C4-2B (cell line): ENCODE data around the gene CDC42SE2.
A peak's percentile ranks its signal among the peaks of the same experiment; 100 is the strongest.

Experiments used
- H3K27ac ChIP-seq: fragments of 450-650 bp; 2 replicates; pipeline ENCODE4 v1.5.1; 2017
- ZFX ChIP-seq: fragments of 450-650 bp; IDR thresholded peaks from 2 replicates; pipeline ENCODE4 v1.6.1; 2017
- TF ChIP-seq, protein P1 (sequence below): fragments of 450-650 bp; conservative IDR thresholded peaks from 2 replicates; pipeline ENCODE4 v1.5.1; 2017; ENCODE audit warnings: mild to moderate bottlenecking

The CDC42SE2 gene

GRCh38 chr5:131263648-131264450, at the start of gene CDC42SE2:
CDC42SE2 (plus strand) TSS chr5:131264053; CDS start chr5:131359494, 95,441 bp downstream.
- peak; percentile 87 for TF ChIP-seq ZFX
- TF ChIP-seq, protein P1, sequence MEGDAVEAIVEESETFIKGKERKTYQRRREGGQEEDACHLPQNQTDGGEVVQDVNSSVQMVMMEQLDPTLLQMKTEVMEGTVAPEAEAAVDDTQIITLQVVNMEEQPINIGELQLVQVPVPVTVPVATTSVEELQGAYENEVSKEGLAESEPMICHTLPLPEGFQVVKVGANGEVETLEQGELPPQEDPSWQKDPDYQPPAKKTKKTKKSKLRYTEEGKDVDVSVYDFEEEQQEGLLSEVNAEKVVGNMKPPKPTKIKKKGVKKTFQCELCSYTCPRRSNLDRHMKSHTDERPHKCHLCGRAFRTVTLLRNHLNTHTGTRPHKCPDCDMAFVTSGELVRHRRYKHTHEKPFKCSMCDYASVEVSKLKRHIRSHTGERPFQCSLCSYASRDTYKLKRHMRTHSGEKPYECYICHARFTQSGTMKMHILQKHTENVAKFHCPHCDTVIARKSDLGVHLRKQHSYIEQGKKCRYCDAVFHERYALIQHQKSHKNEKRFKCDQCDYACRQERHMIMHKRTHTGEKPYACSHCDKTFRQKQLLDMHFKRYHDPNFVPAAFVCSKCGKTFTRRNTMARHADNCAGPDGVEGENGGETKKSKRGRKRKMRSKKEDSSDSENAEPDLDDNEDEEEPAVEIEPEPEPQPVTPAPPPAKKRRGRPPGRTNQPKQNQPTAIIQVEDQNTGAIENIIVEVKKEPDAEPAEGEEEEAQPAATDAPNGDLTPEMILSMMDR = no peak
- H3K27ac ChIP-seq = peak within 1 kb of the TSS; percentile 95

DNA sequence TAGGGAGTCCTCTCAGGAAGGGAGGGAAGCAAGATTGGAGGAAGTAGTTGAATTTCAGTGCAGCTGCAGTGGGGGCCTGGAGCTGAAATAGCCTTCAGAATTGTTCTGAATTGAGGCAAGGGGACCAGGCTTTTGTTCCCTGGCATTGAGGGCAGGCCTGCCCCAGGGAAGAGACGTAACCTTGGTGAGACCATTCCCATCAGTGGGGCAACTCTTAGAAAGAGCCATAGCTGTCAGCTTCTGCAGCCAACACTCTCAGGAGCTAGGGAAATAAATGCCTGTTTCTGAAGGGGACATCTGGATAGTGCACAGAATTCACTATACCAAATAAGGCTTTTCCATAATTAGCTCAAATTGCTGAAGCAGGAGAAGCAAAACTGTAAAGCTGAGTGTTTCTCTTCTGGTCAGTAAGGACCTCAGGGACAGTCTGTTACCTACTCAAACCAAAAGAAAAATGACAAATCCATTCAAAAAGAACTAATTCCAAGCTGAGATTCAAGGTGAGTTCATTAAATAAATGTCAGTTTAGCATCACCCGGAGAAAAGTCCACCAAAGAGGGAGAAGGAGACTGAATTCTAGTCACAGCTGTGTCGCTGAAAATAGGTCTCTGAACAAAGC, 49.1 kb upstream of the CDC42SE2 start:
- no peak overlapping the region for H3K27ac ChIP-seq
- TF ChIP-seq, protein P1 = no peak
- TF ChIP-seq ZFX = no peak

DNA sequence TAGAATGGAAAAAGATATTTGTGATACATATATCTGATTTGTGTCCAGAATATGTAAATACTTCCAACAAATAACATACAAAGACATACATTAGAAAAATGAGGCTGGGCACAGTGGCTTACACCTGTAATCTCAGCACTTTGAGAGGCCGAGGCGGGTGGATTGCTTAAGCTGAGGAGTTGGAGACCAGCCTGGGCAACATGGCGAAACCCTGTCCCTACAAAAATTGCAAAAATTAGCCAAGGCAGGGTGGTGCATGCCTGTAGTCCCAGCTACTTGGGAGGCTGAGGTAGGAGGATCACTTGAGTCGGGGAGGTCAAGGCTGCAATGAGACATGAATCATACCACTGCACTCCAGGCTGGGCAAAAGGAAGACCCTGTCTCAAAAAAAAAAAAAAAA, 46.1 kb upstream of the CDC42SE2 start:
- no peak overlapping the region for H3K27ac ChIP-seq
- TF ChIP-seq ZFX = no peak
- TF ChIP-seq, protein P1 = no peak

DNA sequence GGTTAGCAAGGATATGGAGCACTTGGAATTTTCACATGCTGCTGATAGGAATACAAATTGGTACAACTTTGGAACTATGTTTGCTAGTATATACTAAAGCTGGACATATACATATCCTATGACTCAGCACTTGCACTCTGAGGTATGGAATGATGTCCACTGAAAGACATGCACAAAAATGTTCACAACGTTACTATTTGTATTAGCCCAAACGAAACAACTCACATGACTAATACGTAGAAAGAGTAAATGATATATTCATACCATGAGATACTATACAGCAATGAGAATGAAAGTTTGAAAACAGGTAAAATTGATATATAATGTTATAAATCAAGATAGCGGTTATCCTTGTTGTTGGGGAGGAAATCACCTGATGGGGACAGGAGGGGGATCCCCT, 45.5 kb upstream of the CDC42SE2 start:
- no peak overlapping the region for H3K27ac ChIP-seq
- no peak for TF ChIP-seq ZFX
- TF ChIP-seq, protein P1 = no peak

GRCh38 chr5:131220566-131220965, 43.3 kb upstream of the CDC42SE2 start:
- TF ChIP-seq ZFX = no peak
- TF ChIP-seq, protein P1 = no peak
- no peak overlapping the region for H3K27ac ChIP-seq

GRCh38 chr5:131221008-131221703, 42.7 kb upstream of the CDC42SE2 start:
- TF ChIP-seq ZFX = no peak
- TF ChIP-seq, protein P1 = no peak
- no peak overlapping the region for H3K27ac ChIP-seq

DNA sequence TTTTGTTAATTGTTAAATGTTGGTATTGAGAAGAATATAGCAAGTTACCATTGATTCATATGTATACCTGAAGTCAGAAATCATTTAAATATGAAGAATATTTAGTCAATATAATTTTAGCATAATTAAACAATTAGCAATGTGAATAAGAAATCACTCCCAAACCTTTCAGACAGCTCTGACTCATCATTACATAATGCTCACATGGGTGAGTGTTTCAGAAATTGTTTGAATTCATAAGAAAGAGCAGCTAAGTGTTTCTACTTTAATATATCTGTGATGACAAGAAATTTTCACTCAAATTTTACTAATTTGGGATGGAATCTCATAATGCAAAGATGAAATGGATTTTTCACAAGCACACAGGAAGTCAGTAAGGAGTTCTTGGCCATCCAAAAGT, 42.0 kb upstream of the CDC42SE2 start:
- H3K27ac ChIP-seq = no peak overlapping the region

More for the DNA sequence above, 42.0 kb upstream of the CDC42SE2 start:
- no peak for TF ChIP-seq ZFX
- TF ChIP-seq, protein P1 = no peak
